ENCODE results near the gene SMAD6. TPM values are rescaled to one million over a fixed set of nuclear protein-coding genes. Genes with fewer than 3 reads are reported as not detected.

SMAD6 gene
- total RNA-seq, 6 experiments from 2014 or later = 10.5 to 17.2 (median 12.3) TPM

DNA sequence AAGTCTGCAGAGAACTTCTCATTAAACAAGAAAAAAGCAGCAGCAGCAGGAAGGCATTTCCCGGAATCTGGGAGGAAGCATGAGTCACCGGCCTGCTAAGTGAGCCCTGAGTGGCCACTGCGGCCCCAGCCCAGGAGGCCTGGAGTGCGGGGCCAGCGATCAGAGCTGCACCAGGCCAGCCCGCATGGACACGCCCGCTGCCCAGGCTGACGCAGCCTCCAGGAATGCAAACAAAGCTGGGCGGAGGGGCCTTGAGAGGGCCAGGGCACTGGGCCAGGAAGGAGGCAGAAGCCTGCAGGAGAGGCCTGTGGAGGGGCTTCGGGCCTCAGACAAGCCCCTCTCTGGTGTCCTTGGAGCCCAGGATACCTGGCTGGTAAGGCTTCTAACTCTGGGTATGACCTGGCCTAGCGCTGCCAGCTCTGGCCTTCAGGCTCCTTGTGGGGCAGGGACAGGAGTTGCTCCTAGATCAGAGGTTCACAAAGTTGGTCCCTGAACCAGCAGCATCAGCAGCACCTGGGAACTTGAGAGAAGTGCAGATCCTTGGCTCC is 101.2 kb downstream of the SMAD6 start:
- DNase-seq = peak in 2 of 3 donors; percentile 71 to 76
- intact Hi-C loops (cut with DNase I) = no loop called here
- TF ChIP-seq POLR2A (IDR thresholded peaks at IDR 0.05) = no peak
- TF ChIP-seq, protein P1, sequence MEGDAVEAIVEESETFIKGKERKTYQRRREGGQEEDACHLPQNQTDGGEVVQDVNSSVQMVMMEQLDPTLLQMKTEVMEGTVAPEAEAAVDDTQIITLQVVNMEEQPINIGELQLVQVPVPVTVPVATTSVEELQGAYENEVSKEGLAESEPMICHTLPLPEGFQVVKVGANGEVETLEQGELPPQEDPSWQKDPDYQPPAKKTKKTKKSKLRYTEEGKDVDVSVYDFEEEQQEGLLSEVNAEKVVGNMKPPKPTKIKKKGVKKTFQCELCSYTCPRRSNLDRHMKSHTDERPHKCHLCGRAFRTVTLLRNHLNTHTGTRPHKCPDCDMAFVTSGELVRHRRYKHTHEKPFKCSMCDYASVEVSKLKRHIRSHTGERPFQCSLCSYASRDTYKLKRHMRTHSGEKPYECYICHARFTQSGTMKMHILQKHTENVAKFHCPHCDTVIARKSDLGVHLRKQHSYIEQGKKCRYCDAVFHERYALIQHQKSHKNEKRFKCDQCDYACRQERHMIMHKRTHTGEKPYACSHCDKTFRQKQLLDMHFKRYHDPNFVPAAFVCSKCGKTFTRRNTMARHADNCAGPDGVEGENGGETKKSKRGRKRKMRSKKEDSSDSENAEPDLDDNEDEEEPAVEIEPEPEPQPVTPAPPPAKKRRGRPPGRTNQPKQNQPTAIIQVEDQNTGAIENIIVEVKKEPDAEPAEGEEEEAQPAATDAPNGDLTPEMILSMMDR (IDR thresholded peaks at IDR 0.05) = no peak
- Histone ChIP-seq H3K36me3 (no peaks in the 10 kb centered on the region), H3K9me3 (no peaks in the 10 kb centered on the region), H3K27me3 (no peaks in the 10 kb centered on the region), H3K27ac (no peak overlapping the region), H3K4me3 (no peak overlapping the region), H3K4me1 (peaks cover 0 to 7% (median 0%) of the 10 kb centered on the region in 4 donors)
- WGBS (ENCODE audit: insufficient coverage, low coverage, low lambda C conversion rate, missing lambda C conversion rate) = 7% methylated on average over 2 of the region's 12 CpGs
- peak; percentile 89 to 98 (median 92) for ATAC-seq

DNA sequence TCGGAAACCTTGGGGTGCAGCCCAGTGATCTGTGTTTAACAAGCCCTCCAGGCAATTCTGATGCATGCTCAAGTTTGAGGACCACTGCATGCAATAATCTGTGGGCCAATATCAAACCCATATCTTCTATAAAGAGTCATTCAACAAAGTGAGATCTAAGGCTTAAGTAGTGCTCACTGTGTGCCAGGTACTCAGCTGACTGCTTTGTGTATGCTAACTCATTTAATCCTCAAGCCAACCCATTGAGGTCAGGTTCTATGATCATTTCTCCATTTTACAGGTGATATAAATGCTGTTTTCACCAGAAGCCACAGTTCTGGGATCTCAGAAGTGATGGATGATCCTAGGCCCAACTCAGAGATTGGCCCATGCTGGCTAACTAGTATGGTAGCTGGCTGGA is 101.7 kb downstream of the SMAD6 start:
- TF ChIP-seq, protein P1 (IDR thresholded peaks at IDR 0.05) = no peak
- TF ChIP-seq POLR2A (IDR thresholded peaks at IDR 0.05) = no peak
- DNase-seq (no peak), ATAC-seq (no peak)
- Histone ChIP-seq H3K4me3 (no peak overlapping the region), H3K9me3 (no peaks in the 10 kb centered on the region), H3K27me3 (no peaks in the 10 kb centered on the region), H3K4me1 (peaks cover 0 to 7% (median 0%) of the 10 kb centered on the region in 4 donors), H3K36me3 (no peaks in the 10 kb centered on the region), H3K27ac (no peak overlapping the region)
- intact Hi-C loops (cut with DNase I) = no loop called here
- WGBS (ENCODE audit: insufficient coverage, low coverage, low lambda C conversion rate, missing lambda C conversion rate) = 100% methylated on average over 1 of the region's 1 CpG

DNA sequence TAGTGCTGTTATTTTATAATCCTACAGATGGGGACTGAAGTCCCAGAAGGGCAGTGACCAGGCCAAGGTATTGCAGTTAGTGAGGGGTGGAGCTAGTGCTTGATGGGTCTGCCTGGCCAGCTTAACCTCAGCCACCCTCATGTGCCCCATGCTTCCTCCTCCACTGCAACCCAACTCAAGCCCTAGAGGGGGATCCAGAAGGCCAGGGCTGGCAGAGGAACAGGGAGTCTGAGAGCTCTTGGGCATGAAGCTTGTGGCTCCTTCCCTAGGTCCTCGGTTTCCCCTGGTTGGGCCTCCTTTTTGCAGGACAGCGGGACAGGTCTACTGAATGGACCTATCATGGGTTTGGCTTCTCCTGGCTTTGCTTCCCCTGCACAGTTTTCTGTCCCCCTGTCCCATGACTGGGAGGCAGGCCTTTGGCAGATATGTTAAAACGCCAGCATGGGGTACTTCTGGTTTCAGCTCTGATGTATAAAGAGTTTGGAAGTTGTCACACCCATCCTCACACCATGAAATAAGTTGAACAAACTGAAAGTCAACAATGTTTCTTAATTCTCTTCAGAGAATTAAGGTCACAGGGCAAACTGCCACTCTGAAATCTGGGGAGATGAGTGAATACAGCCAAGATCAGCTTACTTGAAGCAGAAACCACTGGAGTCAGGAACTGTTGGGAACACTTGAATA is 103.3 kb downstream of the SMAD6 start:
- 63% methylated on average over 1 of the region's 3 CpGs for WGBS (ENCODE audit: insufficient coverage, low coverage, low lambda C conversion rate, missing lambda C conversion rate)
- no peaks in the 10 kb centered on the region for H3K9me3 ChIP-seq
- ATAC-seq (peak in 1 of 4 donors; percentile 14), DNase-seq (no peak)
- intact Hi-C loops (cut with DNase I) = no loop called here
- H3K4me1 ChIP-seq = peaks cover 0 to 7% (median 0%) of the 10 kb centered on the region in 4 donors
- H3K4me3 ChIP-seq = no peak overlapping the region
- H3K27me3 ChIP-seq = no peaks in the 10 kb centered on the region
- H3K27ac ChIP-seq = no peak overlapping the region
- TF ChIP-seq, protein P1 (IDR thresholded peaks at IDR 0.05) = no peak
- TF ChIP-seq POLR2A (IDR thresholded peaks at IDR 0.05) = no peak
- no peaks in the 10 kb centered on the region for H3K36me3 ChIP-seq

DNA sequence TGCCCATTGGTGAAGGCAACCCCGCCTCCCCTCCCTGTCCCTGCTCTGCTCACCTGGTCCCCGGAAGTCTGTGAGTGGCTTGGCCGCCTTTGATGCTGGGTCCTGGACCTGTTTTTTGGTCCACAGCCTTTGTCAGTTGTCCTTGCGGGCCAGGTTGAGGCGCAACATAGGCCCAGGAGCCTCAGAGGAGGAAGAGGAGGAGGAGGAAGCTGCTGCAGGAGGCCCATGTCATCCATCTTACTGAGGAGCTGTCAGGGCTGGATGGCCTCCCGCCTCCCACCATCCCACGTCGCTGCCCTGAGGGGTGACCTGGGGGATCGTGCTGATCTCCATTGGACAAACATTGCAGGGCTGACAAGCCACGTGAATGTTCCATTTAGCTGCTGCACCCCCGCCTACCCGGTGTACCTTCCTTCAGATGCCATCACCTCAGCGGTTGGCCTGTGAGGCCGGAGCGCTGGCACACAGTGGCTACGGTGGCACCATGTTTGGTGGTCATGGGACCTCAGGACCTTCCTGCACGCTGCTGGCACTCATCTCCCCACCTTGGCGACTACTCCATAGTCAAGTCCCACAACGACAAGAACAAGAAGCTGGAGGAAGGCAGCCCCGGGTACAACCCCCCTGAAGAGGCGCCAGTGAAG is 106.3 kb downstream of the SMAD6 start:
- Histone ChIP-seq H3K27ac (no peak overlapping the region), H3K4me1 (peaks cover 0 to 2% (median 0%) of the 10 kb centered on the region in 4 donors), H3K4me3 (no peak overlapping the region), H3K27me3 (no peaks in the 10 kb centered on the region), H3K36me3 (no peaks in the 10 kb centered on the region), H3K9me3 (no peaks in the 10 kb centered on the region)
- intact Hi-C loops (cut with DNase I) = no loop called here
- WGBS (ENCODE audit: insufficient coverage, low coverage, low lambda C conversion rate, missing lambda C conversion rate) = 90% methylated on average over 6 of the region's 21 CpGs
- no peak for DNase-seq
- no peak for ATAC-seq
- TF ChIP-seq, protein P1 (IDR thresholded peaks at IDR 0.05) = no peak
- TF ChIP-seq POLR2A (IDR thresholded peaks at IDR 0.05) = no peak

Data from right lobe of liver (tissue), 6 donors.